Erythroblast (primary cell): Measurements from ENCODE around the gene PDE7B.

ENCODE experiments used
- GATA1 ChIP-seq: IDR thresholded peaks from 2 replicates; pipeline ENCODE4 v1.6.1; 2011; ENCODE audit warnings: low read depth, mild to moderate bottlenecking, control low read depth, low read length, moderate library complexity
- POLR2A ChIP-seq: IDR thresholded peaks from 2 replicates; pipeline ENCODE4 v1.6.1; 2011; ENCODE audit warnings: mild to moderate bottlenecking, low read length

GRCh38 chr6:136228814-136229213 lies 377.3 kb downstream of the PDE7B start:
- no peak for TF ChIP-seq POLR2A
- TF ChIP-seq GATA1, result no peak
